DOHH2 (cell line): ENCODE data around the gene TRAK2.
"Not testable (repeated sequence)": the region's sequence is repeated elsewhere in the genome, so short reads cannot be mapped to it uniquely, and the experiment has no call there.

ENCODE experiments used
- H3F3A ChIP-seq: fragments of 200-600 bp; sonication (generic), shearing (Covaris generic); 2 replicates; pipeline ENCODE4 v1.6.0; 2016; ENCODE audit warnings: antibody characterized with exemption, mild to moderate bottlenecking; ENCODE audit not compliant: control insufficient read depth, insufficient read depth
- H3K27ac ChIP-seq: fragments of 200-600 bp; sonication (generic); 2 replicates; pipeline ENCODE4 v1.5.1; 2014; ENCODE audit warnings: low read depth, mild to moderate bottlenecking, low read length, moderate library complexity
- H3K27me3 ChIP-seq: fragments of 200-600 bp; sonication (generic); 2 replicates; pipeline ENCODE4 v1.6.1; 2014; ENCODE audit warnings: mild to moderate bottlenecking, low read length, mixed read lengths; ENCODE audit not compliant: control insufficient read depth
- H3K36me3 ChIP-seq: fragments of 200-600 bp; sonication (generic); 2 replicates; pipeline ENCODE4 v1.6.1; 2014; ENCODE audit warnings: mild to moderate bottlenecking, low read length, moderate library complexity, mixed read lengths; ENCODE audit not compliant: control insufficient read depth
- H3K4me1 ChIP-seq: fragments of 200-600 bp; sonication (generic); 2 replicates; pipeline ENCODE4 v1.6.1; 2014; ENCODE audit warnings: mild to moderate bottlenecking, low read length, mixed read lengths; ENCODE audit not compliant: control insufficient read depth
- H3K4me2 ChIP-seq: fragments of 200-600 bp; sonication (generic); 2 replicates; pipeline ENCODE4 v1.6.0; 2014; ENCODE audit warnings: mild to moderate bottlenecking, low read length, moderate library complexity
- H3K4me3 ChIP-seq: fragments of 200-600 bp; sonication (generic); 2 replicates; pipeline ENCODE4 v1.5.1; 2014; ENCODE audit warnings: mild to moderate bottlenecking, low read length, mixed read lengths
- H3K79me2 ChIP-seq: fragments of 200-600 bp; sonication (generic); 2 replicates; pipeline ENCODE4 v1.6.1; 2014; ENCODE audit warnings: mild to moderate bottlenecking, low read length, mixed read lengths; ENCODE audit not compliant: control insufficient read depth
- H3K9me2 ChIP-seq: fragments of 200-600 bp; sonication (generic); replicated peaks from 2 replicates; pipeline ENCODE4 v1.6.1; 2014; ENCODE audit warnings: mild to moderate bottlenecking, low read length, mixed read lengths; ENCODE audit not compliant: control insufficient read depth
- H3K9me3 ChIP-seq: fragments of 200-600 bp; sonication (generic); 2 replicates; pipeline ENCODE4 v1.6.1; 2014; ENCODE audit warnings: antibody characterized with exemption, low read length, mixed read lengths; ENCODE audit not compliant: control insufficient read depth, insufficient read depth
- H4K20me1 ChIP-seq: fragments of 200-600 bp; sonication (generic); 2 replicates; pipeline ENCODE4 v1.6.0; 2014; ENCODE audit warnings: low read depth, mild to moderate bottlenecking, antibody characterized with exemption, low read length, moderate library complexity; ENCODE audit not compliant: control insufficient read depth, insufficient read depth
- CTCF ChIP-seq: fragments of 200-600 bp; sonication (generic); IDR thresholded peaks from one replicate; pipeline ENCODE4 v1.5.1; 2014; ENCODE audit warnings: antibody characterized with exemption, mild to moderate bottlenecking, low read depth, low read length; ENCODE audit not compliant: poor library complexity, severe bottlenecking
- EZH2phosphoT487 ChIP-seq: fragments of 200-600 bp; sonication (generic); IDR thresholded peaks from 2 replicates; pipeline ENCODE4 v1.6.1; 2017; ENCODE audit warnings: borderline replicate concordance, mild to moderate bottlenecking, antibody characterized with exemption, low read length, moderate library complexity, mixed read lengths

Gene TRAK2

GRCh38 chr2:201428366-201428765 is 22.9 kb downstream of the TRAK2 start:
- H3K9me3 ChIP-seq, H3K27ac ChIP-seq, H3K79me2 ChIP-seq, H3K36me3 ChIP-seq, H3K27me3 ChIP-seq, H3K9me2 ChIP-seq, H3K4me3 ChIP-seq, H4K20me1 ChIP-seq, H3K4me2 ChIP-seq, H3F3A ChIP-seq, H3K4me1 ChIP-seq: not testable (repeated sequence)

- H4K20me1 ChIP-seq = no peaks in the 10 kb centered on the region; the same call in 1 of the 2 replicates
- H3K9me3 ChIP-seq = no peaks in the 10 kb centered on the region
- no peak overlapping the region for H3K27ac ChIP-seq
- H3K27me3 ChIP-seq = no peaks in the 10 kb centered on the region
- H3K4me2 ChIP-seq = no peak overlapping the region
- no peaks in the 10 kb centered on the region for H3K36me3 ChIP-seq
- no peak for TF ChIP-seq EZH2phosphoT487
- TF ChIP-seq CTCF = no peak
- H3K4me1 ChIP-seq = no peaks in the 10 kb centered on the region
- no peaks in the 10 kb centered on the region for H3F3A ChIP-seq
- no peak overlapping the region for H3K4me3 ChIP-seq
- H3K79me2 ChIP-seq = no peaks in the 10 kb centered on the region
- H3K9me2 ChIP-seq = no peaks in the 10 kb centered on the region
These were observed 25.3 kb downstream of the TRAK2 start for GRCh38 chr2:201425952-201426351.

GRCh38 chr2:201420442-201421113 is 30.7 kb downstream of the TRAK2 start:
- H3K9me2 ChIP-seq = no peaks in the 10 kb centered on the region
- H3K9me3 ChIP-seq = no peaks in the 10 kb centered on the region
- no peak overlapping the region for H3K4me3 ChIP-seq
- TF ChIP-seq EZH2phosphoT487 (no peak), CTCF (no peak)
- peaks cover under 1% of the 10 kb centered on the region; the same call in 1 of the 2 replicates for H3K4me1 ChIP-seq
- no peaks in the 10 kb centered on the region for H4K20me1 ChIP-seq
- no peak overlapping the region for H3K4me2 ChIP-seq
- H3F3A ChIP-seq = 0 out of 2 replicates have a peak, but pooled peaks cover 5% of the 10 kb centered on the region
- peaks cover 3% of the 10 kb centered on the region; the same call in 1 of the 2 replicates for H3K36me3 ChIP-seq
- no peak overlapping the region for H3K27ac ChIP-seq
- H3K79me2 ChIP-seq = no peaks in the 10 kb centered on the region
- no peaks in the 10 kb centered on the region for H3K27me3 ChIP-seq

- TF ChIP-seq CTCF = no peak
- TF ChIP-seq EZH2phosphoT487 = no peak
- Histone ChIP-seq H3K9me3 (no peaks in the 10 kb centered on the region), H3K9me2 (no peaks in the 10 kb centered on the region), H3K27me3 (no peaks in the 10 kb centered on the region), H3K4me1 (peaks cover 6% of the 10 kb centered on the region), H3K36me3 (peaks cover 3% of the 10 kb centered on the region; the same call in 1 of the 2 replicates), H3K4me3 (no peak overlapping the region), H3F3A (0 out of 2 replicates have a peak, but pooled peaks cover 5% of the 10 kb centered on the region), H4K20me1 (no peaks in the 10 kb centered on the region), H3K79me2 (no peaks in the 10 kb centered on the region; the same call in 1 of the 2 replicates), H3K4me2 (no peak overlapping the region), H3K27ac (no peak overlapping the region)
These were observed 31.3 kb downstream of the TRAK2 start for GRCh38 chr2:201419986-201420385.
